Neural crest cell (in vitro differentiated cells): Measurements from ENCODE around the gene TAS2R40. TPM values are rescaled to one million over a fixed set of nuclear protein-coding genes. Genes with fewer than 3 reads are reported as not detected.
"Not testable (repeated sequence)": the region's sequence is repeated elsewhere in the genome, so short reads cannot be mapped to it uniquely, and the experiment has no call there.

Experiments
- DNase-seq: peaks from one replicate; pipeline ENCODE4 v3.0.0; 2021; ENCODE audit warnings: low read depth, mixed read lengths, low spot score
- H3K27ac Mint-ChIP-seq: one replicate; pipeline ENCODE4 v1.8.0; 2021; ENCODE audit warnings: mild to moderate bottlenecking, mixed read lengths; ENCODE audit not compliant: unreplicated experiment
- H3K27me3 Mint-ChIP-seq: 2 replicates; pipeline ENCODE4 v1.8.0; 2021; ENCODE audit warnings: low read depth, mild to moderate bottlenecking, mixed read lengths
- H3K36me3 Mint-ChIP-seq: 2 replicates; pipeline ENCODE4 v1.8.0; 2021; ENCODE audit warnings: low read depth, mild to moderate bottlenecking, mixed read lengths
- H3K4me1 Mint-ChIP-seq: 2 replicates; pipeline ENCODE4 v1.8.0; 2021; ENCODE audit warnings: mixed read lengths
- H3K4me3 Mint-ChIP-seq: one replicate; pipeline ENCODE4 v1.8.0; 2021; ENCODE audit warnings: mild to moderate bottlenecking, mixed read lengths
- H3K9me3 Mint-ChIP-seq: 2 replicates; pipeline ENCODE4 v1.8.0; 2021; ENCODE audit warnings: mixed read lengths
- long read RNA-seq: library from polyadenylated mRNA; unstranded; transcript quantifications from one replicate; pipeline ENCODE4 v2.0.0, GENCODE V29; 2020
- total RNA-seq: library from RNA; stranded (reverse); gene quantifications from 2 replicates; pipeline ENCODE4 v1.2.1, GENCODE V29; 2021
- TF ChIP-seq, protein P1 (sequence below): fragments of 200-600 bp; sonication (generic); conservative IDR thresholded peaks from 2 replicates; pipeline ENCODE4 v1.5.0; 2021; ENCODE audit warnings: antibody characterized with exemption, mild to moderate bottlenecking

Gene TAS2R40
- not detected in 2 replicates for total RNA-seq
- long read RNA-seq: 0 reads

DNA sequence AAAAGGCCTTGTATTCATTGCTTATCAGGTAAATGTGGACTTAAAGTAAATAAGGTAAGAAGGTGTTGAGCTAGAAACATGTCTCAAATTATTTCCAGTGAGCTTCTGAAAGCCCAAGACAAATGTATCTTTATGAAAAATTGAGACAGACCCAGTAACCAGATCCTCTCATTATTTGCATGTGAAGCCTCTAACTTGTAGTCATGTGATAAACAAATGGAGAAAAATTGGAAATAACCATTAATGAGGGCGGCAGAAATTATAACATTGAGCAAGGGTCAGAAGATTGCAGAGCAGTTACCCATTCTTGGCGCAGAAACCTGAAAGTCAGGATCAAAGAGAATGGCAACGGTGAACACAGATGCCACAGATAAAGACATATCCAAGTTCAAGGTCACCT lies at the start of gene TAS2R40:
TSS of gene TAS2R40 (plus strand) at position 301 of the 400 bp plus-strand sequence. CDS start at position 343, 42 bp downstream.
- Mint-ChIP-seq H3K27ac (peak within 1 kb of the TSS; percentile 5), H3K36me3 (no peaks in the 10 kb centered on the region), H3K4me3 (no peak within 1 kb of the TSS), H3K9me3 (no peaks in the 10 kb centered on the region), H3K27me3 (peaks cover 10% of the 10 kb centered on the region), H3K4me1 (no peaks in the 10 kb centered on the region)
- DNase-seq: no peak
- TF ChIP-seq, protein P1, sequence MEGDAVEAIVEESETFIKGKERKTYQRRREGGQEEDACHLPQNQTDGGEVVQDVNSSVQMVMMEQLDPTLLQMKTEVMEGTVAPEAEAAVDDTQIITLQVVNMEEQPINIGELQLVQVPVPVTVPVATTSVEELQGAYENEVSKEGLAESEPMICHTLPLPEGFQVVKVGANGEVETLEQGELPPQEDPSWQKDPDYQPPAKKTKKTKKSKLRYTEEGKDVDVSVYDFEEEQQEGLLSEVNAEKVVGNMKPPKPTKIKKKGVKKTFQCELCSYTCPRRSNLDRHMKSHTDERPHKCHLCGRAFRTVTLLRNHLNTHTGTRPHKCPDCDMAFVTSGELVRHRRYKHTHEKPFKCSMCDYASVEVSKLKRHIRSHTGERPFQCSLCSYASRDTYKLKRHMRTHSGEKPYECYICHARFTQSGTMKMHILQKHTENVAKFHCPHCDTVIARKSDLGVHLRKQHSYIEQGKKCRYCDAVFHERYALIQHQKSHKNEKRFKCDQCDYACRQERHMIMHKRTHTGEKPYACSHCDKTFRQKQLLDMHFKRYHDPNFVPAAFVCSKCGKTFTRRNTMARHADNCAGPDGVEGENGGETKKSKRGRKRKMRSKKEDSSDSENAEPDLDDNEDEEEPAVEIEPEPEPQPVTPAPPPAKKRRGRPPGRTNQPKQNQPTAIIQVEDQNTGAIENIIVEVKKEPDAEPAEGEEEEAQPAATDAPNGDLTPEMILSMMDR: no peak

DNA sequence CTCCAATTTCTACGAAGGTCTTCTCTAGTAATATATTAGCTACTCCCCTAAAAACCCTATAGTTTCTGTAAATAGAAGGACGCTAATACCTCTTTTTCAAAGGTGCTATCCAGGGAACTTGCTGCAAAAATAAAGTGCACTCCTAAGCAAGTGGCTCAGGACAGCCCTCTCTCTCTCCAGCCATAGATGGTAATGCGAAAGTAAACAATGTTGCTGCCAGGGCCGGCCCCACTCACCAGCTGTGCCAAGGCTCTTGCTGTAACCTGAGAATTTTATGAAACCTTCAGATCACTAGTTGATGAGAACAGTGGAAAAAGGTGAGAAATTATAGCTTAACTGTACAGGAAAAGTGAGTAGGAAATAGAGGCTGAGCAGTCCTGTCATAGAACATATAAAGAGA lies 49.5 kb upstream of the TAS2R40 start:
- Mint-ChIP-seq H3K4me1 (no peaks in the 10 kb centered on the region), H3K4me3 (no peak overlapping the region), H3K9me3 (peaks cover 4% of the 10 kb centered on the region), H3K27ac (no peak overlapping the region), H3K36me3 (no peaks in the 10 kb centered on the region), H3K27me3 (no peaks in the 10 kb centered on the region)
- TF ChIP-seq, protein P1: no peak
- no peak for DNase-seq

DNA sequence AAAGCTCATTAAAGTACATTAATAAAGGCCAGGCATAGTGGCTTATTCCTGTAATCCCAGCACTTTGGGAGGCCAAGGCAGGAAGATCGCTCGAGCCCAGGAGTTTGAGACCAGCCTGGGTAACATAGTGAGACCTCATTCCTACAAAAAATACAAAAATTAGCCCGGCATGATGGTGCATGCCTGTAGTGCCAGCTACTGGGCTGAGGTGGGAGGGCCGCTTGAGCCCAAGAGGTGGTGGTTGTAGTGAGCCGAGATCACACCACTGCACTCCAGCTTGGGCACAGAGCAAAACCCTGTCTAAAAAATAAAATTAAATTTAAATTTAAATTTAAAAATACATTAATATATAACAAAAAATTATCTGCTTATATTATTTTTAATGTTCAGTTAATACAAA lies 45.7 kb upstream of the TAS2R40 start:
- Mint-ChIP-seq H3K27me3 (no peaks in the 10 kb centered on the region), H3K4me3 (no peak overlapping the region), H3K27ac (no peak overlapping the region), H3K4me1 (no peaks in the 10 kb centered on the region), H3K9me3 (peaks cover 6% of the 10 kb centered on the region), H3K36me3 (no peaks in the 10 kb centered on the region)
- TF ChIP-seq, protein P1: no peak
- DNase-seq: no peak

DNA sequence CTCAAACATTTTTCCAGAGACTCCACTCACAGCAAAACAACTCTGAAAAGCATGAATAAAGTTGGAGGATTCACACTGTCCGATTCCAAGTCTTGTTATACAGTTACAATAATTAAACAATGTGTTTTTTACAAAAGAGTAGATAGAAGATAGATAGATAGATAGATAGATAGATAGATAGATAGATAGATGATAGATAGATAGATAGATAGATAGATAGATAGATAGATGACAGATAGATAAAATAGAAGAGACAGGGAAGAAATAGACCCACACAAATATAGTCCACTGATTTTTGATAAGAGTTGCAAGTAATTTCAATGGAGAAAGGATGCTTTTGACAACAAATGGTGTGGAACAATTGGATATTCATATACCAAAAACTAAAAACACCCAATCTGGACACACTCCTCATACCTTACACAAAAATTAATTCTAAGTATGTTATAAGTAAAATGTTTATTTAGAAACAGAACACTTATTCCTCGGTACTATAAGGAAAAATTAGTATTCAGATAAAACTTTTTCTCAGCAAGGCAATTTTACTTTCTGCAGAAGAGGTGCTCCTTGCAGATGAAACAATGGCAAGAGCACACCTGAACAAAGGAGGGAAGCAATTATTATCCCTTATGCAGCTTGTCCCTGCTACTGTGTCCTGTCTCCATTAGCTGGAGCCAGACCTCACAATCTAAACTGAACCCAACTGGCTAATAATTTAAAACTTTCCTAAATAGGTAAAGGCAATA lies 44.3 kb upstream of the TAS2R40 start:
- H3K36me3 Mint-ChIP-seq: no peaks in the 10 kb centered on the region

DNA sequence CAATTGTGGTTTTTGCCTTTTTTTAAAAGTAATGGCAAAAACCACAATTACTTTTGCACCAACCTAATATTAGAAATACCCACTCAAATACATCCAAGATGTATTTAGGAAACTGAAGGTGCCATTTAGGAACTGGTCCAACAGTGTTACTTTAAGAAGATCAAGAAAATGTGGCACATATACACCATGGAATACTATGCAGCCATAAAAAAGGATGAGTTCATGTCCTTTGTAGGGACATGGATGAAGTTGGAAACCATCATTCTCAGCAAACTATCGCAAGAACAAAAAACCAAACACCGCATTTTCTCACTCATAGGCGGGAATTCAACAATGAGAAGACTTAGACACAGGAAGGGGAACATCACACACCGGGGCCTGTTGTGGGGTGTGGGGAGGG lies 41.1 kb upstream of the TAS2R40 start:
- not testable (repeated sequence) for H3K9me3 Mint-ChIP-seq, H3K27ac Mint-ChIP-seq, H3K36me3 Mint-ChIP-seq, H3K4me1 Mint-ChIP-seq, DNase-seq, H3K4me3 Mint-ChIP-seq
- H3K27me3 Mint-ChIP-seq: peaks cover 12% of the 10 kb centered on the region

More for the DNA sequence above, 44.3 kb upstream of the TAS2R40 start:
- H3K4me1 Mint-ChIP-seq: no peaks in the 10 kb centered on the region
- no peak overlapping the region for H3K4me3 Mint-ChIP-seq
- TF ChIP-seq, protein P1: no peak
- no peak overlapping the region for H3K27ac Mint-ChIP-seq
- peaks cover 10% of the 10 kb centered on the region for H3K9me3 Mint-ChIP-seq
- no peak for DNase-seq
- peaks cover 4% of the 10 kb centered on the region for H3K27me3 Mint-ChIP-seq

DNA sequence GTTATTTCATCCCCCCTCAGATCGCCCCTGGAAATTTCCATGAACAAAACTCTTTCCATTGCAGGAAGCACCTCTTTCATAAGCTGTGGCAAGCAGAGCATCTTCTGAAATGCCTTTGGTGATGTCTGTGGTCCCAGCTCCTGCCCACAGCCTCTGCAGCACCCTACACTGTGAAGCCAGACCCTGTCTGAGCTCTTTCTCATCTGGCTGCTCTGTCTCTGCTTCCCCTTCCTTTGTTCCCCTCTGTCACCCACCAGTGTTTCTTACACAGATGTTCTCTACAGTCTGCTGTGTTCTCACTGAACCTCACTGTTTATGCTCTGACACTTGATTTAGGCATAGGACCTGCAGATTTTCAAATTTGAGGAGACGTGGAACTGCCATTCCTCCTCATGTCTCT lies 40.5 kb upstream of the TAS2R40 start:
- TF ChIP-seq, protein P1: no peak
- no peak for DNase-seq
- Mint-ChIP-seq H3K36me3 (no peaks in the 10 kb centered on the region), H3K4me3 (no peak overlapping the region), H3K27me3 (peaks cover 12% of the 10 kb centered on the region), H3K9me3 (peaks cover 10% of the 10 kb centered on the region), H3K27ac (no peak overlapping the region), H3K4me1 (no peaks in the 10 kb centered on the region)
